H9 (cell line): ENCODE measurements around the gene RANBP17. TPM values are rescaled to one million over a fixed set of nuclear protein-coding genes. Genes with fewer than 3 reads are reported as not detected.

Experiments used
- DNase-seq: peaks from one replicate; pipeline ENCODE4 v3.0.0-alpha.2; 2017
- H2AFZ ChIP-seq: one replicate; pipeline ENCODE4 v1.6.1; 2013; ENCODE audit warnings: mild to moderate bottlenecking, low read length, control low read depth, moderate library complexity
- H2AK5ac ChIP-seq: 2 replicates; pipeline ENCODE4 v1.6.1; 2013; ENCODE audit warnings: low read length, control low read depth, mixed read lengths; ENCODE audit not compliant: insufficient read length
- H2BK120ac ChIP-seq: one replicate; pipeline ENCODE4 v1.6.1; 2013; ENCODE audit warnings: low read depth, mild to moderate bottlenecking, low read length, control low read depth, inconsistent platforms; ENCODE audit not compliant: poor library complexity, severe bottlenecking
- H2BK12ac ChIP-seq: 2 replicates; pipeline ENCODE4 v1.6.1; 2013; ENCODE audit warnings: low read length, control low read depth, mixed read lengths, low read depth; ENCODE audit not compliant: insufficient read length
- H2BK15ac ChIP-seq: 2 replicates; pipeline ENCODE4 v1.6.1; 2013; ENCODE audit warnings: low read depth, low read length, control low read depth
- H2BK20ac ChIP-seq: one replicate; pipeline ENCODE4 v1.6.1; 2013; ENCODE audit warnings: low read depth, mild to moderate bottlenecking, low read length, control low read depth, inconsistent platforms; ENCODE audit not compliant: poor library complexity, severe bottlenecking
- H2BK5ac ChIP-seq: 2 replicates; pipeline ENCODE4 v1.6.1; 2013; ENCODE audit warnings: low read length, control low read depth, mixed read lengths; ENCODE audit not compliant: insufficient read length
- H3K14ac ChIP-seq: 2 replicates; pipeline ENCODE4 v1.6.1; 2013; ENCODE audit warnings: low read length, control low read depth; ENCODE audit not compliant: insufficient read depth
- H3K18ac ChIP-seq: 2 replicates; pipeline ENCODE4 v1.6.1; 2013; ENCODE audit warnings: low read depth, mild to moderate bottlenecking, mixed read lengths, low read length, control low read depth; ENCODE audit not compliant: insufficient read length
- H3K23ac ChIP-seq: 2 replicates; pipeline ENCODE4 v1.6.1; 2013; ENCODE audit warnings: low read length, control low read depth, mixed read lengths, low read depth; ENCODE audit not compliant: insufficient read length
- H3K23me2 ChIP-seq: 2 replicates; pipeline ENCODE4 v1.6.1; 2013; ENCODE audit warnings: low read depth, mild to moderate bottlenecking, mixed read lengths, low read length, control low read depth; ENCODE audit not compliant: insufficient read length, poor library complexity, severe bottlenecking
- H3K27ac ChIP-seq: 2 replicates; pipeline ENCODE4 v1.5.1; 2013; ENCODE audit warnings: low read length, control low read depth, mixed read lengths, low read depth; ENCODE audit not compliant: insufficient read length
- H3K27me3 ChIP-seq: 2 replicates; pipeline ENCODE4 v1.6.1; 2013; ENCODE audit warnings: low read length, control low read depth, inconsistent platforms; ENCODE audit not compliant: insufficient read depth
- H3K4ac ChIP-seq: 2 replicates; pipeline ENCODE4 v1.6.1; 2013; ENCODE audit warnings: low read depth, mild to moderate bottlenecking, control low read depth, inconsistent platforms, low read length, moderate library complexity
- H3K4me1 ChIP-seq: 2 replicates; pipeline ENCODE4 v1.6.1; 2013; ENCODE audit warnings: low read length, control low read depth, inconsistent platforms; ENCODE audit not compliant: insufficient read depth
- H3K4me2 ChIP-seq: 2 replicates; pipeline ENCODE4 v1.6.1; 2013; ENCODE audit warnings: low read length, control low read depth, mixed read lengths; ENCODE audit not compliant: insufficient read length, insufficient read depth
- H3K56ac ChIP-seq: 2 replicates; pipeline ENCODE4 v1.6.1; 2013; ENCODE audit warnings: low read depth, mild to moderate bottlenecking, mixed read lengths, low read length, control low read depth; ENCODE audit not compliant: insufficient read length
- H3K79me1 ChIP-seq: 2 replicates; pipeline ENCODE4 v1.6.1; 2013; ENCODE audit warnings: low read depth, mild to moderate bottlenecking, moderate library complexity, low read length, control low read depth, inconsistent platforms; ENCODE audit not compliant: insufficient read depth, poor library complexity, severe bottlenecking
- H3K79me2 ChIP-seq: 2 replicates; pipeline ENCODE4 v1.6.1; 2013; ENCODE audit warnings: low read length, control low read depth, inconsistent platforms; ENCODE audit not compliant: insufficient read depth
- H3K9ac ChIP-seq: 2 replicates; pipeline ENCODE4 v1.6.1; 2013; ENCODE audit warnings: low read length, control low read depth, mixed read lengths; ENCODE audit not compliant: insufficient read length; ENCODE audit errors: extremely low read depth
- H3K9me3 ChIP-seq: one replicate; pipeline ENCODE4 v1.6.1; 2013; ENCODE audit warnings: low read depth, low read length, inconsistent platforms; ENCODE audit not compliant: control insufficient read depth
- H3T11ph ChIP-seq: one replicate; pipeline ENCODE4 v1.6.1; 2013; ENCODE audit warnings: mild to moderate bottlenecking, low read length, control low read depth, inconsistent platforms
- H4K20me1 ChIP-seq: one replicate; pipeline ENCODE4 v1.6.1; 2013; ENCODE audit not compliant: control insufficient read depth, insufficient read length, insufficient read depth
- H4K5ac ChIP-seq: 2 replicates; pipeline ENCODE4 v1.6.1; 2013; ENCODE audit warnings: low read depth, mild to moderate bottlenecking, mixed read lengths, low read length, control low read depth; ENCODE audit not compliant: insufficient read length
- H4K8ac ChIP-seq: replicated peaks from 2 replicates; pipeline ENCODE4 v1.6.1; 2013; ENCODE audit warnings: low read length, control low read depth, mixed read lengths, low read depth; ENCODE audit not compliant: insufficient read length
- H4K91ac ChIP-seq: 2 replicates; pipeline ENCODE4 v1.6.1; 2013; ENCODE audit warnings: low read depth, mild to moderate bottlenecking, moderate library complexity, mixed read lengths, low read length, control low read depth; ENCODE audit not compliant: insufficient read length
- H3K27ac Mint-ChIP-seq, 3 experiments: 2 replicates in 2 of 3; 3 replicates in 1 of 3; pipeline ENCODE4 v1.8.0; 2020 to 2021; ENCODE audit warnings: mixed read lengths in 3 of 3, mild to moderate bottlenecking in 1 of 3, moderate library complexity in 1 of 3
- H3K27me3 Mint-ChIP-seq: 2 replicates; pipeline ENCODE4 v1.8.0; 2021; ENCODE audit warnings: low read depth, mild to moderate bottlenecking, moderate library complexity, mixed read lengths
- H3K36me3 Mint-ChIP-seq, 3 experiments: 2 replicates in 2 of 3; 3 replicates in 1 of 3; pipeline ENCODE4 v1.8.0; 2020 to 2021; ENCODE audit warnings: low read depth in 3 of 3, mixed read lengths in 3 of 3; ENCODE audit not compliant: insufficient read depth in 1 of 3
- H3K4me1 Mint-ChIP-seq, 2 experiments: 2 replicates each; pipeline ENCODE4 v1.8.0; 2020; ENCODE audit warnings: mixed read lengths in 2 of 2
- H3K4me3 Mint-ChIP-seq, 2 experiments: 2 replicates in 1 of 2; 3 replicates in 1 of 2; pipeline ENCODE4 v1.8.0; 2020 to 2021; ENCODE audit warnings: mild to moderate bottlenecking in 2 of 2, mixed read lengths in 2 of 2, moderate library complexity in 1 of 2
- H3K9me3 Mint-ChIP-seq, 2 experiments: 2 replicates in 1 of 2; 3 replicates in 1 of 2; pipeline ENCODE4 v1.8.0; 2020; ENCODE audit warnings: mild to moderate bottlenecking in 2 of 2, mixed read lengths in 2 of 2, moderate library complexity in 1 of 2
- CTCF ChIP-seq: fragments of 200-600 bp; sonication (generic); conservative IDR thresholded peaks from 3 replicates; pipeline ENCODE4 v1.8.0; 2021; ENCODE audit warnings: antibody characterized with exemption, mild to moderate bottlenecking
- WGBS: extraction: QIAGEN DNeasy Blood & Tissue Kit; methylation state at CpG from one replicate; pipeline ENCODE4 v1.1.7; 2013; ENCODE audit warnings: missing lambda C conversion rate, low lambda C conversion rate, mixed read lengths; ENCODE audit not compliant: insufficient read length; ENCODE audit errors: extremely low coverage; 5-methylcytosine and 5-hydroxymethylcytosine counted together
- total RNA-seq: library from RNA; stranded (reverse); gene quantifications from 2 replicates; pipeline ENCODE4 v1.2.1, GENCODE V29; 2021

The RANBP17 gene
- total RNA-seq, 1 experiment from 2014 or later = 16.5 TPM

- Mint-ChIP-seq H3K4me1 (peaks cover 3 to 7% of the 10 kb centered on the region in 2 experiments; a peak in 3 of 4 replicates), H3K27me3 (no peaks in the 10 kb centered on the region; the same call in 1 of the 2 replicates), H3K4me3 (no peak overlapping the region), H3K36me3 (peaks cover 16 to 25% (median 22%) of the 10 kb centered on the region in 3 experiments), H3K9me3 (peaks cover 2 to 8% of the 10 kb centered on the region in 2 experiments; a peak in 4 of 5 replicates), H3K27ac (no peak overlapping the region)
- Histone ChIP-seq H3K4ac (no peak overlapping the region), H2BK15ac (no peak overlapping the region), H3K4me1 (no peaks in the 10 kb centered on the region), H2BK5ac (no peak overlapping the region), H4K8ac (no peak overlapping the region), H2BK12ac (no peak overlapping the region), H4K91ac (no peak overlapping the region), H2BK120ac (no peak overlapping the region), H3K79me2 (no peaks in the 10 kb centered on the region), H3K9me3 (no peaks in the 10 kb centered on the region), H2BK20ac (no peak overlapping the region), H2AK5ac (no peak overlapping the region), H3T11ph (no peak overlapping the region), H3K18ac (no peak overlapping the region), H3K23ac (no peak overlapping the region), H3K14ac (no peak overlapping the region), H3K9ac (no peak overlapping the region), H3K79me1 (no peaks in the 10 kb centered on the region), H4K5ac (no peak overlapping the region), H4K20me1 (no peaks in the 10 kb centered on the region), H3K27ac (no peak overlapping the region), H2AFZ (no peak overlapping the region), H3K56ac (no peak overlapping the region), H3K4me2 (no peak overlapping the region), H3K23me2 (no peaks in the 10 kb centered on the region), H3K27me3 (no peaks in the 10 kb centered on the region)
- WGBS = no CpG with 5 or more reads among the region's 2 CpGs
- DNase-seq = no peak
- no peak for TF ChIP-seq CTCF
Observed at GRCh38 chr5:170894665-170895064, 32.8 kb downstream of the RANBP17 start.
